HEK293T (cell line): ENCODE results near the gene ASTL.

Source experiments
- BHLHE40 ChIP-seq: fragments of 450-650 bp; IDR thresholded peaks from 2 replicates; pipeline ENCODE4 v1.6.1; 2016; ENCODE audit warnings: mild to moderate bottlenecking, moderate library complexity, borderline replicate concordance
- ELF4 ChIP-seq: fragments of 450-650 bp; IDR thresholded peaks from 2 replicates; pipeline ENCODE4 v1.6.1; 2017; ENCODE audit warnings: antibody characterized with exemption
- FOXK2 ChIP-seq: fragments of 450-650 bp; IDR thresholded peaks from 2 replicates; pipeline ENCODE4 v1.6.1; 2016; ENCODE audit warnings: mild to moderate bottlenecking
- FOXM1 ChIP-seq: fragments of 450-650 bp; IDR thresholded peaks from 2 replicates; pipeline ENCODE4 v1.6.1; 2017; ENCODE audit warnings: mild to moderate bottlenecking, borderline replicate concordance
- L3MBTL2 ChIP-seq: fragments of 450-650 bp; conservative IDR thresholded peaks from 2 replicates; pipeline ENCODE4 v1.6.1; 2016; ENCODE audit warnings: mild to moderate bottlenecking
- LEF1 ChIP-seq: fragments of 450-650 bp; IDR thresholded peaks from 2 replicates; pipeline ENCODE4 v1.6.1; 2017; ENCODE audit warnings: mild to moderate bottlenecking, borderline replicate concordance
- NFRKB ChIP-seq: fragments of 450-650 bp; IDR thresholded peaks from 2 replicates; pipeline ENCODE4 v1.6.1; 2016; ENCODE audit warnings: mild to moderate bottlenecking, moderate library complexity
- SP1 ChIP-seq: fragments of 450-650 bp; IDR thresholded peaks from 2 replicates; pipeline ENCODE4 v1.6.1; 2017
- TARDBP ChIP-seq: fragments of 450-650 bp; IDR thresholded peaks from 2 replicates; pipeline ENCODE4 v1.6.1; 2016

DNA sequence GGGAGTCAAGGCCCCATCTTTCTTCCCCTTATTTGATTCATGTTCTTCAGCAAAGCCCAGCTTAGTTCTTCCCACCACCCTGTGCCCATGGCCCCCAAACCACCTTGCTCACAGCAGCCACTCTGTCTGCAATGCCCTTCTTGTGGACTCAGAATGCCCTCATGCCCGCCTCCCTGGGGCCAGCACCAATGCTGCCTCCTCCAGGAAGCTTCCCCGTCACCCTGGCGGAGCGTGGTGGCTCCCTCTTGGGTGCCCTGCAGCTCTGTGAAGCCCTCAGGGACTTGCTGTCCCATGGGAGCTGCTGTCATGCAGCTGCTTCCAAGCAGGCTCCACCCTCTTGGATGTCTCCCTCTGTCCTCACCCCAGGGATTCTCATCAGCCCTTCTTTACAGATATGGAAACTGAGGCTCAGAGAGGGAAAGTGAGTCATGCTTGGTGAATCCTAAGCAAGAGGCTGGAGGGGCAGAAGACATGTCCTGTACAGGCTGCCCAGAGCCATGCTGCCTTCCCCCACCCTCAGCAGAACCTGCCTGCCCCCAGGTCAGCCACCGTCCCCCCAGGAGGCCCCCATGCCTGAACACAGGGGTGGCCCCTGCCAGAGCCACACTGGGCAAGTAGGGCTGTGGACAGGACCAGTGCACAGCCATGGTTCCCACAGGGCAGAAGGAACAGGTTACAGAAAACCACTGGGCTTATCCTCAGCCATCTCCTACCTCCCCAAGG lies 18.8 kb upstream of the ASTL start:
- TF ChIP-seq FOXM1 (no peak), LEF1 (no peak), NFRKB (no peak), L3MBTL2 (no peak), TARDBP (no peak), ELF4 (no peak), BHLHE40 (no peak), FOXK2 (no peak), SP1 (no peak)
